NOMO-1 (cell line): Measurements from ENCODE around the gene PKP3.
"Not testable (repeated sequence)": the region's sequence is repeated elsewhere in the genome, so short reads cannot be mapped to it uniquely, and the experiment has no call there.

Source experiments
- DNase-seq, 2 experiments: peaks; one replicate each; lab custom pipeline; 2025; ENCODE audit not compliant: unreplicated experiment in 2 of 2; lab: John Stamatoyannopoulos, UW

Gene PKP3

DNA sequence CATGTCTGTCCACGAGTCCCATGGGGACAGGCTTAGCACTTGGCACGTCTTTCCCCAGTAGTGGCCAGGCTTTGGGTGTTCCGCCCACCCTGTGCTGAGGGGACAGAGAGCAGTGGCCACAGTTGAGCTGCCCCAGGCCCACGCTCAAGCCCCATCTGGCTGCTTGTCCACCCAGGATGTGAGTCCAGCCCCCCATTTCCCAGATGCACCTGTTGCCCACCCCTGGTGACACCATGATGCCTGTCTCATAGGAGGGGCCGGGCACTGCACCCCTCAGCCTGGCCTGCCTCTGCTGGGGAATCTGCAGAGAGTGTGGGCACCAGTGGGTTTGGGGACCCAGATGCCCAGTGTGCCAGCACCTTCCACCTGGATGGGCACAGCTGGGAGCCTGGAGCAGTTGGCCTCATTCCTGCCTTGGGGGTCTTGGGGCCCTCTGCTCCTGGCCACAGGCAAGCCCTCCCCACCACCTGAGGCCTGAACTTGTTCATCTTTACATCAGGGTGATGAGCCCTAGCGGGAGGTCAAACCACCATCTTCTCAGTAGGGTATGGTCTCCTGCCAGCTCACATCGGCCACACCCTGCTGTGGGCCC is 15.1 kb downstream of the PKP3 start:
- DNase-seq, result no peak

DNA sequence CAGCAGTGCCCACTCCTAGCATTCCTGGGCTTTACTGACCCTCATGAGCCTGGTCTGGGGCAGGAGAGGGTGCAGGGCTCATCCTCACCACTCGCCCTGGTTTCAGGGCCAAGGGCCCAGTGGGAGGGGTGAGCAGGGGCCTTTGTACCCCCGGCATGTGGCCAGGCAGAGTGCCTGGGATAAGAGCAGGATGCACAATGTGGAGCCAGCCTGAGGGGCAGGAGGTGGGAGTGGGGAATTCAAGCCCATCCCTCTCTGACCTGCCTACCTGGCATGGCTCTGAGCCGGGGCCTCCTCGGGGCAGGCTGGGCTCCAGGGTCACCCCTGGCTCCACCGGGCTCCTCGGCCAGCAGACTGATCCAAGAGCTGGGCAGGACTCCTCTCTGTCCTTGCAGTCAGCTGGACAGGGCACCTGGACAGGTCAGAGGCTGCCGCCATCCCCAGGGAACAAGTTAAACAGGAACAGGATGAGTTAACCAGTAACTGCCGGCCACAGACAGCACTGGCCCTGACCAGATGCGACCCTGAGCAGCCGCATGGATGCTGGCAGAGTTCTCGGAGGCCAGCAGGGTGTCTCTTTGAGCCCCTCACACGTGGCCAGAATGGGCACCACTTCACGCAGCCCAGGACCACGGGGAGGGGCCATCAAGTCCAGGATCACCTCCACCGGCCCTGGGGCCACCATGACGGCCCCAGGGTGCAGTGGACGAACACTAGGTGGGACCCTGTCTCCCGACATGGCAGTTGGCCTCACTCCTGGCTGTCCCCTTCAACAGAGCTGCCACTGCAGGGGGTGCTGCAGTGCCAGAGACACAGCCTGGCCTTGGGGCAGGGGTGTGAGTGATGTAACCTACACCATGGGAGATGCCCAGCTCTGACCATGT is 15.8 kb downstream of the PKP3 start:
- DNase-seq, result no peak

DNA sequence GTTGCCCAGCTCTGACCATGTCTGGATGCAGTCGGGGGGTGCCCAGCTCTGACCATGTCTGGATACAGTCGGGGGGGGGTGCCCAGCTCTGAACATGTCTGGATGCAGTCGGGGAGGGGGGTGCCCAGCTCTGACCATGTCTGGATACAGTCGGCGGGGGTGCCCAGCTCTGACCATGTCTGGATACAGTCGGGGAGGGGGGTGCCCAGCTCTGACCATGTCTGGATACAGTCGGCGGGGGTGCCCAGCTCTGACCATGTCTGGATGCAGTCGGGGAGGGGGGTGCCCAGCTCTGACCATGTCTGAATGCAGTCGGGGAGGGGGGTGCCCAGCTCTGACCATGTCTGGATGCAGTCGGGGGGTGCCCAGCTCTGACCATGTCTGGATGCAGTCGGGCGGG is 16.7 kb downstream of the PKP3 start:
- not testable (repeated sequence) for DNase-seq

DNA sequence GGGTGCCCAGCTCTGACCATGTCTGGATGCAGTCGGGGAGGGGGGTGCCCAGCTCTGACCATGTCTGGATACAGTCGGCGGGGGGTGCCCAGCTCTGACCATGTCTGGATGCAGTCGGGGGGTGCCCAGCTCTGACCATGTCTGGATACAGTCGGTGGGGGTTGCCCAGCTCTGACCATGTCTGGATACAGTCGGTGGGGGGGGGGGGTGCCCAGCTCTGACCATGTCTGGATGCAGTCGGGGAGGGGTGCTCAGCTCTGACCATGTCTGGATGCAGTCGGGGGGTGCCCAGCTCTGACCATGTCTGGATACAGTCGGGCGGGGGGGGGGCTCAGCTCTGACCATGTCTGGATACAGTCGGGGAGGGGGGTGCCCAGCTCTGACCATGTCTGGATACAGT is 17.5 kb downstream of the PKP3 start:
- DNase-seq, result not testable (repeated sequence)

DNA sequence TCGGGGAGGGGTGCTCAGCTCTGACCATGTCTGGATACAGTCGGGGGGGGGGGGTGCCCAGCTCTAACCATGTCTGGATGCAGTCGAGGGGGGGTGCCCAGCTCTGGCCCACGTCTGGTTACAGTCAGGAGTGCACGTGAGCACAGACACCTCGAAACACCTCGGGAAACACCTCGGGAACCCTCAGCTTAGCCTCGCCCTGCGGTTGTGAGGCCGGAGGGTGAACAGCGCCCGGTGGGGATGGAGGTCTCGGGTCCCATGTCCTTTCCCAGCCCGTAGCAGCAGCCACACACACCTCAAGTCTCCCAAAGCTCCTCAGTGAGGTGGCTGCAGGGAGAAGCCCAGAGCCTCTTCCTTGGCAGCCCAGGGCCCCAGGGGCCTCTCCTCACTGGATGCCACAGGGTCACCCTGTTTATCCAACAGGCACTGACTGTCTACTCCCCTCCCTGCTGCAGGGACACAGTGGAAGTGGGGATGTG is 18.7 kb downstream of the PKP3 start:
- no peak for DNase-seq

DNA sequence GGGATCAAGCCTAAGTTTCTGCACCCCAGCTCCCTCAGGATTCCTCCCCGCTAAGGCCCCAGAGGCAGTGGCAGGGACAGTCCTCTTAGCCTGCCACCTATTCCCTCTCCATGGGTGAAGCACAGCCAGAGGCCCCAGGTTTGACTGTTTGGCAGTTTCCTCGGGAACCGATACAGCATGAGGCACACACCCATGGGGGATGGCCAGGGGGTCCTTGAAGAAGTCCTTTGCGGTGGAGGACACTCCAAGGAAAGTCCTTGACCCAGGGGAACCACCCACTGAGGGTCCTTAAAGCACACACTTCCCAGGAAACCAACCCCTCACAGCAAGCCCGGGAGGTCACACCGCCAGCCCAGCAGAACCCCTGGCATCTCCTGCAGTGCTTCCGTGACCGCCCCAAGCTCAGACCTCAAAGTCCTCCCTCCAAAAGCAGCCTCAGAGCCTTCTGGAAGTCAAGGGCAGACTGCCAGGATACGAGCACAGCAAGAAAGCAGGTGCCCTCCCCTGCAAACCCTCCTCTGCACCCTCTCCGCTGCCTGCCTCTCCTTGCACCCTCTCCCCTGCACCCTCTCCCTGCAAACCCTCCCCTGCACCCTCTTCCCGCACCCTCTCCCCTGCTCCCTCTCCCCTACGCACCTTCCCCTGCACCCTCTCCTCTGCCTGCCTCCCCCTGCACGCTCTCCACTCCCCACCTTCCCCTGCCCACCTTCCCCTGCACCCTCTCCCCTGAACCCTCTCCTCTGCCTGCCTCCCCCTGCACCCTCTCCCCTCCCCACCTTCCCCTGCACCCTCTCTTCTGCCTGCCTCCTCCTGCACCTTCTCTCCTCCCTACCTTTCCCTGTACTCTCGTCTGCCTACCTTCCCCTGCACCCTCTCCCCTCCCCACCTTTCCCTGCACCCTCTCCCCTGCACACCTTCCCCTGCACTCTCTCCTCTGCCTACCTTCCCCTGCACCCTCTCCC is 19.4 kb downstream of the PKP3 start:
- no peak for DNase-seq

DNA sequence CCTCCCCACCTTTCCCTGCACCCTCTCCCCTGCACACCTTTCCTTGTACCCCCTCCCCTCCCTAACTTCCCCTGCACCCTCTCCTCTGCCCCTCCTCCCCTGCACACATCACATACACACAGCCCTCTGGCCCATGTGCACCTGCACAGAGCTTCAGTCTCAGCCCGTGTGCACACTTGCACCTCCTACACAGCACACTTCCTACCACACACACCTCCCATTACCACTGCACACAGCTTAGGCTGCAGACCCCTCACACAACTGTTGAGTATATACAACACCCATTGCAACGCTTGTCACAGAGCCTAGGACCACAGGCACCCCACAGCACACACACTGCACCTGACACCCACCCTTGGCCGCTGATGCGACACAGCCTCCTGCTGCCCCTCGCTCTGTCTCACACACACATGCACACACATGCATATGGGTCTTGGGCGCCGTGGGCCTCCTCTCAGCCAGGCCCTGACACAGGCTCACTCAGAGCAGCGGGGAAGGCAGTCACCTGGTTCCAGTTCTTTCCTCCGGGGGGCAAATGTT is 20.4 kb downstream of the PKP3 start:
- no peak for DNase-seq

DNA sequence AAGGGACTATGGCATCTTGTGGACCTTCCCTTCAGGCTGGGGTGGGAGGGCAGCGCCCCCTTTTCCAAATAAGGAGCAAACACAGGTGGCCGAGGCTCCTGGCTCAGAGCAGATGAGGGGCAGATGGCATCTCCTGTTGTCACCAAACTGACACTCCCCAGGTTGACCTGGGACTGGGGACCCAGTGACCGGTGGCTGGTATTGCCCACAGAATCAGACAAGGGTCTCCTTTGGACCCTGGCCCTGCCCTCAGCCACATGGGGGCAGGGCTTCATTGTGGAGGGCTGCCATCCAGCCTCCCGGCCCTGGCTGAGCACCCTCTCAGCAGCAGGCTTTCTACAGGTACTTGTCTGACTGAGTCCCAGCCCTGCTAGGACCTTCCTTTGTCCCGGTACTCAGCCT is 21.6 kb downstream of the PKP3 start:
- DNase-seq, result no peak

DNA sequence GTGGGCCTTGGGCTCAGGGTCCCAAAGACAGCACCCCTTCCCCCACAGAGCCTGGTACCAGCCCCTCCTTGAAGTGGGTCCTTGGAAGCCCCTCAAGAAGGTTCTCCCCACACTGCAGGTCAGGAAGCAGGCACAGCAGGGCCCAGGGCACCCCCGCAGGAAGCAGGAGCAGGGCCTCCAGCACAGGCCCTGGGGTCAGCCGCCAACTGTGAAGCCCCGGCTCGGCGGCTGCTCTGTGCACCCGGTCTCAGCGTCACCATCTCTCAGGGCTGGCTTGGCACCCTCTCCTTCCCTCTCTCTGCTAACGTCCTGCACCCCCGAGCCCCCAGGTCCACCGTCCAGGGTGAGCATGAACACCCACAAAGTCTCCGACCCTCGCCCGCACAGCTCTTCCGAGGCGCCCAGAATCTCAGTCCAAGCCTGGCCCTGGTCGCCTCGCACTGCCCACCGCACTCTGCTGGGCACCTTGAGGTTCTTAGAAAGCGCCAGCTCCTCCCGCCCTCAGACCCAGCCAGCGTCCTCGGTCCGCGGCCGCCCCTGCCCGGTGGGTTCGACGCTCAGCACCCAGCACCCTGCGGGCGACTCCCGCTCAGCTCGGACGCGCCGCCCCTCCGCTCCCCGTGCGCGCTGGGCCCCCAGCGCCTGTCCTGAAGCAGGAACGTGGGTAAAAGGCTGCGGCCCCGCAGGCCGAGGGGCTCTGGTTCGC is 22.2 kb downstream of the PKP3 start:
- no peak for DNase-seq

DNA sequence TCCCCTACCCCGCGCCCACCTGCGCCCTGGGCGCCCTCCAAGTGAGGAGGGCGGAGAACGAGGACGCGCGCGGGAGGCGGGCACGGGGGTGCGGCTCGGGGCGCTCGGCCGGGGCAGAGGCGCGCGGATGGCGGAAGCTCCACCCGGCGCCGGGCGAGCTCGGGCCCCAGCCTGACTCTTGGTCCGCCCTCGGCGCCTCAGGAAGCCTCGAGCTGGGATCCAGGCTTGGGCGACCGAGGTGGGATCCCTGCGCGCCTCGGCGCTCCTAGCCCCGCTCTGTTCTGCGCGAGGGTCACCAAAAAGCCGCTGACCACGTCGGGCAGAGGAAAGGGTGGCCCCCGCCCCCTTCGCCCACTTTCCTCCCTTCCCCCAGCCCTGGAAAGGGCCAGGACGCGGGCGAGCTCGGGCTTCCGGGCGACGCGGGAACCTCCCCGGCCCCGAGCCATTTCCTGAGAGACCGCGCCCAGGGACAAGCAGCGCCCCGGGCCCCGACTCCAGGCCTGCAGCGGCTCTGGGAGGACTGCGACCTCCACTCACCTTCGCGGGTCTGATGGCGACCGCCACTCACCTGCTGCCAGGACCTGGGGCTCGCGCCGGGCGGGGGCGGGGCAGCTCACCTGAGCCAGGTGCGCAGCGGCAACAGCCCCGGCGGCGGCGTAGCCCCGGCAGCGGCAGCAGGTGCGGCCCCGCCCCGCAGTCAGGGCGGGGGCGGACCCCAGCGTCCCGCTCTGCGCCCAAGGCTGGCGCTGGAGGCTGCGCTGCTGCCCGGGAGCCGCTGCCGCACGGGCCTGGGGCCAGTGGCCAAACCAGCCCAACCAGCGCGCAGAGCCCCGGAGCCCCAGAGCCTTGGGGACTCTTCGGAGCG is 23.0 kb downstream of the PKP3 start:
- DNase-seq, result peak; percentile 49 to 60

DNA sequence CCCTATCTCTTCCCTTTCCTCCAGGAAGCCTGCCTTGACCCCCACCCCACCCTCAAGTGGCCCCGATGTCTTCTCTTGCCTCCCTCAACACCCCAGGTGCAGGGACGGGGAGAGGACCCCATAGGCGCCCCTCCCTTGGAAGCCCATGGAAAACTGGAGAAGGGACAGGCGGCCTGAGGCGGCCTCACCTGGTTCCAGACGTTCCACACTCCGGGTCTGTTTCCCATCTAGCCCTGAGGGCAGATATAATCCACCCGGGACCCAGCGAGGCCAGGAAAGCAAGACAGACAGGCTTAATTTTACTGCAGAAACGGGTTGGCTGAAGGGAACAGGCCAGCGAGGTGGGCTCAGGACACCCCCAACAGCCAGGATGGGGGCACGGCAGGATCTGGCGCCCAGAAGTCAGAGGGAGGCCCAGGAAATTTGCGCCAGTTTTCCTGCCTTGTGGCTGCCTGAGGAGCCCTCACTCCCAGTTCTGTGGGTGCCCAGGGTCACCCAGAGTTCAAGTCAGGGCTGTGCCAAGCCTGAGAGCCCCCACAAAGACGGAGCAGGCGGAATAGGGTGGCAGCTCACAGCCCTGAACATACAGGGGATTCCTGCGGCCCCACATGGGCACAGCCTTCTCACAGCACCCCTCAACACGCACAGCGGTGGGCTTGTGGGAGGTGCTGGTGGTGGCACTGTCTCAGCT is 23.8 kb downstream of the PKP3 start:
- DNase-seq, result no peak

DNA sequence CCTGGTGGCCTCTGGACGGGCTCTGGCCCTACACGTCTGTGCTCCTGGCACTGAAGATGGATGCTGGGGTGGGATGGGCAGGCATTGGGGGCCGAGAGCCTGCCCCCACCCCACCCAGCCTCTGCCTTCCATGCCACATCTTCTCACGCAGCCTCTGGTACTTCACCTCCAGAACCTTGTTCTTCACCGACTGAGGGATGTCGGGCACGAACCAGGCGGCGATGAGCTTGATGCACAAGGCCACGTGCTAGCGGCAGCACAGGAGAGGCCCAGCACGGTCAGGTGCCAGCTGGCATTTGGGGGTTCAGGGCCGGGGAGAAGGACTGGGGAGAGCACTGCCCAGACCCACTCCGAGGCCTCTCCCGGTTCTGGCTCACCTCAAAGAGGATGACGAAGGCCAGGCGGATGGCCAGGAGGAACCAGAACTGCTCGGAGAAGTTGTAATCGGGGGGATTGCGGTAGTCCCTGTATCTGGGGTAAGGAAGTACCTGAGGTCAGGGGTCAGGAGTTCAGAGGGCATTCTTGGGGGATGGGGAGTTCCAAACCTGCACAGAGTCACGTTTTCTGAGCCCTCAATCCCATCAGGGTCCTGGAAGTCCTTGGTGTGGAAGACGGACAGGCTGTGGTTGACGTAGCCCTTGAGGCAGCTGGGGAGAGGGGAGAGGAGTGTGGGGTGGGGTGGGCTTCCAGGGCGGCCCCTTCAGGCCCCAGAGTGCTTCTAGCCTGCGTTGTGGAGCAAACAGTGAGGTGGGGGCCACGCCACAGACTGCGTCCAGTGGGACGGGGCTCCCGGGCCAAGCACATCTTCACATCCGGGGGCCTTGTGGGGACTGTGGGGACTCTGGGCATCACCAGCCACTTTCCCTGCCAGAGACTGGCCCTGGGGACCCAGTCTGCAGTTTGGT is 24.6 kb downstream of the PKP3 start:
- no peak for DNase-seq

DNA sequence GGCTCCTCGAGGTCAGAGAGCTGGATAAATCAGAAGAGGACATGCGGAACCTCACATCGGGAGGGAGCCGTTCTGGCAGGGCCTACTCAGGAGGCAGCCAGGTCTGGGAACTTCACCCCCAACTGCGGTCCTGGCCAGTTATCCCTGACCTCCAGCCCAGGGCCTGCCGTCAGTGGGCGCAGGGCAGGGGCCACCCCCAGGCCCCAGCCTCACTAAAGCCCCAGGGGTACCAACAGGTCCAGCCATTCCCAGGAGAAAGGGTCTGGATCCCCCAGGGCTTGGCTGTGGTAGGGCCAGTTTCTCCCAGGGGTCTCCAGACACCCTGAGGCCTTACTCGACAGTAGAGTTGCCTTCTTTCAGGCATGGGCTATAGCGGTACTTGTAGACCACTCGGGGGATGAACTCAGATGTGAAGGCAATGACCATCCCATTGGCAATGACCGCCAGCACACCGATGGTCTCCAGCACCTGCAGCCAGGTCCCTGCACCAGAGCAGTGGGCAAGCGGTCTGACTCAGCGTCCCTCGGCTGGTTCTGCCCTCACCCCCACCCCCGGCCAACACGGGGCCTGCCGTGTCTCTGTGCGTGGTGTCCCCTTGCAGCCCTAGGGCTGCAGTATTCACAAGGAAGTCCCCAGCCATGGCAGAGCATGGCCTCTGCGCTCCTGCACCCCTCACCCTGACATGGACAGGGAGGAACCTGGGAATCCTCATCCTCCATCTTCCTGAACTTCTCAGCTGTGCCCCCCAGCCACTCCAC is 25.4 kb downstream of the PKP3 start:
- no peak for DNase-seq

DNA sequence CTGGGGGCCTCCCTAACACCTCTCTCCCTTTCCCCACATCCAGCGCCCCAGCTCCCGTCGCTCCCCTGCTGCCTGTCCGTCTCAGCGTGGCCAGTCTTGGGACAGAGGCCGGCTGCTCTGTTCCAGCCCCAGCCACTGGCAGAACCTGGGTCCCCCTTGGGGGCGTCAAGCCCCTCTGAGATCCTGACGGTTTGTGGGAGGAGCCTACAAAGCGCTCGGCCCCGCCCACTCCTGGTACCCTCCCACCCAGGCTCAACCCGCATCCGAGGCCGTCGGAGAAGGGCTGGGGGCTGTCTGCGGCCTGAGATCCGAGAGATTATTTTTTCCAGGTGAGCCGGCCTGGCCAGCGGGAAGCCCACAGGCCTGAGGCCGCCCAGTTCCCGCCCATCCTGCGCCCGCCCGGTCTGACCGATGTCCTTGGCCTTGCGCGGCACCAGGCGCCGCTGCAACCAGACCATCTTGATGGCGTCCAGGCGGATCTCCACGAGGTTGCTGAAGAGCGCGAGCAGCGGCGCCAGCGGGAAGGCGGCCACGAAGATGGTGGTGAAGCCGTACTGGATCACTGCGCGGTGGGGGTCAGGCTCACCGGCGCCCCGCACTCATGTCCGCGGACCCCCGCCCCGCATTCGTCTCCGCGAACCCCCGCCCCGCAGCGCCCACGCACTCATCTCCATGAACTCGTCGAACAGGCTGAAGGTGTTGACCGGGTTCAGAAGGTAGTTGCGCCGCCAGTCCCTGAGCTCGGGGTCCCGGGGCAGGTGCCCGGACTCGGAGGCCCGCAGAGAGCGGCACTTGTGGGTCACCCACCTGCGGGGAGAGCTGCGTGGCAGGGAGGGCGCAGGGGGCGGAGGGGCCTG is 26.3 kb downstream of the PKP3 start:
- no peak for DNase-seq

DNA sequence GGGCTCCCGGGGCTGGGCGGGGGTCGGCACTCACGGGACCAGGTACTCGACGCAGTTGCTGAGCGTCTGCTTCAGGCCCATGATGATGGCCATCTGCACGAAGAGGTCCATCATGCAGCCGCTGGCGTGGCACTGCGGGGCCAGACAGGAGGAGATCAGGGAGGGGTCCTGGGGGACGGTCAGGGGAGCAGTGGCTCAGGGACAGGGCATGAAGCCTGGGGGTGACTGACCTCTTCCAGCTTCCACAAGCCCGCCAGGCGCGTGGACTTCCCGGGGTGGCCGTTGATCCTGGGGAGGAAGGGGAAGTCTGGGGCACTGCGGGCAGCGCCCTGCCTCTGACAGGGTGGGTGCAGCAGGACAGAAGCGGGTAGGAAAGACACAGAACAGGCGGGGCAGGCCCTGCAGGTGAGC is 26.9 kb downstream of the PKP3 start:
- DNase-seq, result no peak

DNA sequence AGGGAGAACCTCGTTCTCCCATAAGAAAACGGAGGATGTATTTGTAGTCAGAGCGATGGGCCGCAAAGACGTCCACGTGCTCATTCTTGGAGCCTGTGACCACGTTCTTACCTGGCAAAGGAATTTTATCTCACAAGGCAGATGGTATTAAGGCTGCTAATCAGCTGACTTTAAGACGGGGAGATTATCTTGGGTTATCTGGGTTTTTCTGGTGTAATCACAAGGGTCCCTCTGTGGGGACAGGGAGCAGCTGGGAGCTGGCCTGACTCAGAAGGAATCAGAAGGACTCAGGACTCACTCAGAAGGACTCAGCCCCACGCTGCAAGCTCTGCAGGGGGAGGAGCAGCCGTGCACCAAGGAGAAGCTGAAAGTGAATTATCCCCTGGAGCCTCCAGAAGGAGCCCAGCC is 28.2 kb downstream of the PKP3 start:
- no peak for DNase-seq
